GM19239 (cell line): ENCODE measurements around the gene FNIP2.
A peak's percentile ranks its signal among the peaks of the same experiment; 100 is the strongest.
"Not testable (repeated sequence)": the region's sequence is repeated elsewhere in the genome, so short reads cannot be mapped to it uniquely, and the experiment has no call there.

Source experiments
- DNase-seq: peaks from one replicate; pipeline ENCODE4 v3.0.0; 2011; ENCODE audit warnings: low spot score; ENCODE audit not compliant: insufficient read length
- FAIRE-seq: peaks from 2 replicates; lab custom pipeline; 2011; peaks lifted over from hg19 to GRCh38; lab: Jason Lieb, UNC

The FNIP2 gene

GRCh38 chr4:158827543-158827981, 58.7 kb downstream of the FNIP2 start:
- no peak for DNase-seq
- FAIRE-seq: no peak

- FAIRE-seq, DNase-seq: not testable (repeated sequence)
Measured at GRCh38 chr4:158828151-158828550, 59.3 kb downstream of the FNIP2 start.

GRCh38 chr4:158829254-158829653, 60.4 kb downstream of the FNIP2 start:
- no peak for FAIRE-seq
- DNase-seq: no peak

- no peak for FAIRE-seq
- DNase-seq: no peak
Measured at GRCh38 chr4:158833602-158834001, 64.8 kb downstream of the FNIP2 start.

- DNase-seq: no peak
- FAIRE-seq: no peak
Measured at GRCh38 chr4:158835226-158836001, 66.6 kb downstream of the FNIP2 start.

- DNase-seq (no peak), FAIRE-seq (no peak)
Measured at GRCh38 chr4:158836002-158836369, 67.2 kb downstream of the FNIP2 start.

GRCh38 chr4:158836828-158837449, 68.1 kb downstream of the FNIP2 start:
- DNase-seq: no peak
- FAIRE-seq: no peak

- FAIRE-seq: no peak
- no peak for DNase-seq
Measured at GRCh38 chr4:158837527-158838141, 68.8 kb downstream of the FNIP2 start.

GRCh38 chr4:158840131-158840530, 71.3 kb downstream of the FNIP2 start:
- FAIRE-seq: no peak
- no peak for DNase-seq

GRCh38 chr4:158841540-158841939, 72.7 kb downstream of the FNIP2 start:
- DNase-seq: no peak
- FAIRE-seq: no peak

- peak; percentile 35 for FAIRE-seq
- no peak for DNase-seq
Measured at GRCh38 chr4:158845311-158846041, 76.7 kb downstream of the FNIP2 start.

- FAIRE-seq: no peak
- no peak for DNase-seq
Measured at GRCh38 chr4:158847535-158847934, 78.7 kb downstream of the FNIP2 start.

- FAIRE-seq (no peak), DNase-seq (no peak)
Measured at GRCh38 chr4:158849681-158850080, 80.9 kb downstream of the FNIP2 start.

- FAIRE-seq: peak; percentile 84
- DNase-seq: no peak
Measured at GRCh38 chr4:158850371-158850770, 81.5 kb downstream of the FNIP2 start.

GRCh38 chr4:158850800-158851644, 82.2 kb downstream of the FNIP2 start:
- FAIRE-seq (peak; percentile 97), DNase-seq (no peak)

GRCh38 chr4:158854236-158854635, 85.4 kb downstream of the FNIP2 start:
- FAIRE-seq: no peak
- DNase-seq: no peak

- FAIRE-seq (peak; percentile 84), DNase-seq (no peak)
Measured at GRCh38 chr4:158856852-158857251, 88.0 kb downstream of the FNIP2 start.

GRCh38 chr4:158857951-158858350, 89.1 kb downstream of the FNIP2 start:
- DNase-seq: no peak
- FAIRE-seq: no peak

GRCh38 chr4:158858410-158859199, 89.8 kb downstream of the FNIP2 start:
- no peak for DNase-seq
- FAIRE-seq: peak; percentile 52
